A673 (cell line): ENCODE measurements around the gene SKAP1. TPM values are rescaled to one million over a fixed set of nuclear protein-coding genes. Genes with fewer than 3 reads are reported as not detected.

Source experiments
- BruUV-seq: library from RNA; stranded (reverse); fragments of 400-500 nt; replicated peaks from 2 replicates; lab custom pipeline; 2021; lab: Mats Ljungman, UMichigan
- CTCF ChIA-PET: fragments of 300-600 bp; sonication (Branson Sonifier 250); formaldehyde crosslinking; loops from one replicate; lab custom pipeline; 2022; ENCODE audit warnings: antibody characterized with exemption; lab: Charles Lee
- POLR2A ChIA-PET: fragments of 300-600 bp; sonication (Branson Sonifier 250); formaldehyde crosslinking; loops from one replicate; lab custom pipeline; 2022; ENCODE audit warnings: antibody characterized with exemption; ENCODE audit not compliant: low non-redundant PET; lab: Charles Lee
- DNase-seq: peaks from one replicate; pipeline ENCODE4 v3.0.0-alpha.2; 2015; ENCODE audit warnings: low spot score
- H3K27ac ChIP-seq: fragments of 200-600 bp; sonication (generic); 2 replicates; pipeline ENCODE4 v1.5.1; 2016; ENCODE audit warnings: mixed run types, low read depth, mild to moderate bottlenecking, mixed read lengths, antibody characterized with exemption, low read length; ENCODE audit not compliant: poor library complexity, severe bottlenecking
- H3K27me3 ChIP-seq: fragments of 200-600 bp; sonication (generic); replicated peaks from 2 replicates; pipeline ENCODE4 v1.6.1; 2017; ENCODE audit warnings: mixed run types, low read depth, mild to moderate bottlenecking, mixed read lengths, antibody characterized with exemption, low read length; ENCODE audit not compliant: insufficient read depth, poor library complexity
- H3K36me3 ChIP-seq: fragments of 200-600 bp; sonication (generic); 2 replicates; pipeline ENCODE4 v1.6.1; 2016; ENCODE audit warnings: mixed run types, mild to moderate bottlenecking, mixed read lengths, antibody characterized with exemption, low read length; ENCODE audit not compliant: insufficient read depth, poor library complexity, severe bottlenecking
- H3K4me1 ChIP-seq: fragments of 200-600 bp; sonication (generic); 2 replicates; pipeline ENCODE4 v1.6.1; 2017; ENCODE audit warnings: mixed run types, mild to moderate bottlenecking, mixed read lengths, antibody characterized with exemption, low read length; ENCODE audit not compliant: insufficient read depth, poor library complexity, severe bottlenecking
- H3K4me3 ChIP-seq: fragments of 200-600 bp; sonication (generic); 2 replicates; pipeline ENCODE4 v1.5.1; 2016; ENCODE audit warnings: low read depth, mixed run types, mild to moderate bottlenecking, mixed read lengths, low read length; ENCODE audit not compliant: poor library complexity, severe bottlenecking
- H3K9me3 ChIP-seq: fragments of 200-600 bp; sonication (generic); 2 replicates; pipeline ENCODE4 v1.6.1; 2016; ENCODE audit warnings: mixed run types, low read depth, mild to moderate bottlenecking, mixed read lengths, antibody characterized with exemption, low read length; ENCODE audit not compliant: poor library complexity, severe bottlenecking
- EZH2 ChIP-seq: fragments of 200-600 bp; sonication (generic); IDR thresholded peaks from 2 replicates; pipeline ENCODE4 v1.6.1; 2017; ENCODE audit warnings: borderline replicate concordance, low read depth, mild to moderate bottlenecking, mixed read lengths, antibody characterized with exemption, low read length; ENCODE audit not compliant: poor library complexity, severe bottlenecking
- intact Hi-C: fragments of 100-400 bp; cut with micrococcal nuclease; formaldehyde crosslinking; loops from one replicate; pipeline ENCODE4 v1.10.0; 2022; ENCODE audit not compliant: unreplicated experiment
- total RNA-seq: library from RNA; stranded (reverse); gene quantifications from 2 replicates; pipeline ENCODE4 v1.2.3, GENCODE V29; 2021
- TF ChIP-seq, protein P1 (sequence below): fragments of 300-800, 200-600 bp; sonication (generic); conservative IDR thresholded peaks from 2 replicates; pipeline ENCODE4 v1.5.1; 2017; ENCODE audit warnings: low read depth, mild to moderate bottlenecking, antibody characterized with exemption, low read length, moderate library complexity, mixed read lengths

SKAP1 gene
- total RNA-seq, 1 experiment from 2014 or later: not detected

DNA sequence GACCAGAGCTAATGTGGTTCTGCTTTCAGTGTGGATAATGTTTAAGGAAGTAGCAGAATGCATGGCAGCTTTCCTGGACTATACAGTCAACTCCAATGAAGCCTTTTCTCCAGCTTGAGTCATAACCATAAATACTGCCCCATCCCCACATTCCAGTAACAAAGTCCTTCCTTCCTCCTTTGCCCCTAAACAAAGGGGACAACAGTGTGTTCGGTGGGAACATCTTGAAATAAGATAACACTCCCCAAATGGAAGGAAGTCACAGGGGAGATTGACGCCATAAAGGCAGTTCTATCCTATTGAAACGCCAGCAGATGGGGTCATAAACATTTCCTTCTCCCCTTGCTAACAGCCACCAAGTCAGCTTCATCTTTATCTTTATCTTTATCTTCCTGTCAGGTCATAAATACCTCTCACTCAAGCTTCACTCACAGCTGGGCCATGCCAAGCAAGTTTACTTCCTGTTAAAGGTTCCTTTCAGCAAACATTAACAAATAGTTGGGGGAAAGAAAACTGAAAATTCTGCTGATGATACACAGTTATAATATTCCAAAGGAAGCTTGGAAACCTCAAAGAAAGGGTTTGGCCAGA, 185.8 kb downstream of the SKAP1 start:
- H3K27me3 ChIP-seq: no peaks in the 10 kb centered on the region
- H3K36me3 ChIP-seq: no peaks in the 10 kb centered on the region
- DNase-seq: peak; percentile 96
- peak overlapping the region; percentile 87 for H3K27ac ChIP-seq
- no TSS peak for BruUV-seq
- peaks cover 69% of the 10 kb centered on the region for H3K4me1 ChIP-seq
- ChIA-PET POLR2A (interaction anchor here (0.5 kb wide), 1 partner anchor 484 kb away, joined by 7 read pairs; the partner anchor contains the start of gene HOXB13), CTCF (interaction anchor here (0.9 to 1.6 kb wide), 2 partner anchors 15 to 18 kb away, joined by 3 to 6 read pairs; no protein-coding TSS in a partner anchor)
- no peak for TF ChIP-seq EZH2
- TF ChIP-seq, protein P1, sequence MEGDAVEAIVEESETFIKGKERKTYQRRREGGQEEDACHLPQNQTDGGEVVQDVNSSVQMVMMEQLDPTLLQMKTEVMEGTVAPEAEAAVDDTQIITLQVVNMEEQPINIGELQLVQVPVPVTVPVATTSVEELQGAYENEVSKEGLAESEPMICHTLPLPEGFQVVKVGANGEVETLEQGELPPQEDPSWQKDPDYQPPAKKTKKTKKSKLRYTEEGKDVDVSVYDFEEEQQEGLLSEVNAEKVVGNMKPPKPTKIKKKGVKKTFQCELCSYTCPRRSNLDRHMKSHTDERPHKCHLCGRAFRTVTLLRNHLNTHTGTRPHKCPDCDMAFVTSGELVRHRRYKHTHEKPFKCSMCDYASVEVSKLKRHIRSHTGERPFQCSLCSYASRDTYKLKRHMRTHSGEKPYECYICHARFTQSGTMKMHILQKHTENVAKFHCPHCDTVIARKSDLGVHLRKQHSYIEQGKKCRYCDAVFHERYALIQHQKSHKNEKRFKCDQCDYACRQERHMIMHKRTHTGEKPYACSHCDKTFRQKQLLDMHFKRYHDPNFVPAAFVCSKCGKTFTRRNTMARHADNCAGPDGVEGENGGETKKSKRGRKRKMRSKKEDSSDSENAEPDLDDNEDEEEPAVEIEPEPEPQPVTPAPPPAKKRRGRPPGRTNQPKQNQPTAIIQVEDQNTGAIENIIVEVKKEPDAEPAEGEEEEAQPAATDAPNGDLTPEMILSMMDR: peak; percentile 20; the same call in 1 of the 2 replicates
- intact Hi-C loops: no loop called here
- no peak overlapping the region for H3K4me3 ChIP-seq
- H3K9me3 ChIP-seq: no peaks in the 10 kb centered on the region

DNA sequence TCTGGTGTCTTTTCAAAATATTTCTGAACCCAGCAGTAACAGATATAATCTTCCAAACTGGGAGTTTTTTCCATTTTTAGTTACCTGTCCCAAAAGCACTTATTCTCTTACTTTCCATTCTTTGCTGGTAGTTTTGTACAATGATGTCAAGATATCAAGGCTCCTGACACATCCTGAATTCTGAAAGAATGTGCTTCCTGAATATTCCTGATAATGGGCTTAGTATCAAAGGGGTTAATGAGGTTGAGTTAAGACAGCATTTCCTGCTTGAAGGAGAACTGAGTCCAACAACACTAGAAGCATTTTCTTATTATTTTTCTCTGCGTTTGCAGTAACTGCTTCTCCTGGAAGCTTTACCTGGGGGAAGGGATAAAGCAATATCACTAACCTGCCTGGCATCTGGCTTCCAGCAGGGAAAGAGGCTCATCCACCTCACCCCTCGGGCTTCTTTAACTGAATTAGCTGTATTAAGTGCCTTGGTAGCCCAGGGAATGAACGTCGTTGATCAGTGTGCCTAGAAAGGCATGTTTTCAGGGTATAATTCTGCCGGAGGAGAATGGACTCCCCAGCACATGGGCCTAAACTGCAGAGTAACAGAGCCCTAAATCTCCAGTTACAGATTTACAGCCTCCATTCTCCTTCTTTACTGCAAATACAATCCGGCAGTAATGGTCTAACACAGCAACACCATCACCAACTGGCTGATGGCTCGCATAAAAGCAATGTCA, 188.1 kb downstream of the SKAP1 start:
- H3K9me3 ChIP-seq: no peaks in the 10 kb centered on the region
- ChIA-PET CTCF (no interaction called here), POLR2A (no interaction called here)
- H3K4me3 ChIP-seq: no peak overlapping the region
- intact Hi-C loops: no loop called here
- H3K36me3 ChIP-seq: no peaks in the 10 kb centered on the region
- no peak for DNase-seq
- H3K4me1 ChIP-seq: peaks cover 81% of the 10 kb centered on the region
- no TSS peak for BruUV-seq
- H3K27me3 ChIP-seq: no peaks in the 10 kb centered on the region
- TF ChIP-seq, protein P1: no peak
- no peak for TF ChIP-seq EZH2
- H3K27ac ChIP-seq: peak overlapping the region; percentile 87

DNA sequence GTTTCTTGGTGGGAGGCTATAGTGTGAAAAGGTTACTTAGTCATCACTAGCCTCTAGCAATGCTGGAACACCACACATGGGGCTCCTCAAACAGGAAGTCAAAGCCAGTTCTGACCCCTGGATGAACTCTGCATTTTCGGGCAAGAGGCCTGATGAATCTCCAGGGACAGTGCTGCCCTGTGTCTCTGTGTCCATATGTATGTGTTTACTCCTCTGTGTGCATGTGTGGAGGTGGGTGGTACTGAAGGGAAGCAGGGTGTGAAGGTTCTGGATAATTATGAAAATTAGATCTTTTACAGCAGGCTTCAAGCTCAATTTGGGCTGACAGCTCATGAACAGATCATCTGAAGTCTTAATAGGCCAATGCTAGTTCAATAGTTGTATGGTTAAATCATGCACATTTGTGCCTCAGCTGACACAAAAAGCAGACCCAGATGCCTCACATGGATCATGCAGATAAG, 188.9 kb downstream of the SKAP1 start:
- Histone ChIP-seq H3K27me3 (no peaks in the 10 kb centered on the region), H3K27ac (peak overlapping the region; percentile 87), H3K9me3 (no peaks in the 10 kb centered on the region), H3K36me3 (no peaks in the 10 kb centered on the region), H3K4me1 (peaks cover 84% of the 10 kb centered on the region), H3K4me3 (no peak overlapping the region)
- no TSS peak for BruUV-seq
- DNase-seq: peak; percentile 72
- ChIA-PET POLR2A (no interaction called here), CTCF (no interaction called here)
- intact Hi-C loops: no loop called here
- TF ChIP-seq, protein P1: no peak
- no peak for TF ChIP-seq EZH2
